ENCODE data around the gene HOXA13. TPM values are rescaled to one million over a fixed set of nuclear protein-coding genes. Genes with fewer than 3 reads are reported as not detected.

The HOXA13 gene
- total and polyA plus RNA-seq, 2 donors (not counting 1 experiment from before 2014, with no cell fraction given), result not detected

- no peak overlapping the region for H2AFZ ChIP-seq (ENCODE audit: insufficient read depth, low read depth, low read length, poor library complexity, severe bottlenecking)
- ChIA-PET CTCF (interaction anchor here (1.4 to 2.5 kb wide), 3 partner anchors 11 to 49 kb away, joined by 4 to 11 read pairs (median 8); partner anchors contain the start of genes HOXA11 and HOXA6), POLR2A (no interaction called here)
- H3K27ac Mint-ChIP-seq, result no peak overlapping the region
- H3K4me3 ChIP-seq (ENCODE audit: control extremely low read depth in 1 of 5, extremely low read depth in 1 of 5, insufficient read depth in 1 of 5, low read depth in 2 of 5, low read length in 4 of 5), result no peak overlapping the region
- no peak overlapping the region for H3K4me3 Mint-ChIP-seq
- H3K4me1 ChIP-seq (ENCODE audit: control insufficient read depth in 2 of 2, insufficient read depth in 2 of 2, low read length in 2 of 2), result peaks cover 47 to 64% of the 10 kb centered on the region in 2 donors
- H3K9me3 ChIP-seq (ENCODE audit: control extremely low read depth in 1 of 3, control insufficient read depth in 2 of 3, insufficient read depth in 1 of 3, low read length in 2 of 3), result peaks cover 0 to 51% (median 2%) of the 10 kb centered on the region in 3 donors
- H3K9me3 Mint-ChIP-seq (ENCODE audit: insufficient read depth), result no peaks in the 10 kb centered on the region
- DNase-seq (no peak), ATAC-seq (ENCODE audit: low read depth) (no peak)
- intact Hi-C loops (cut with micrococcal nuclease), result loop anchor here (5.0 to 10.0 kb wide), 2 partner anchors 45 to 407 kb away; partner anchors contain the start of gene EVX1
- no peak overlapping the region for H3K4me2 ChIP-seq (replicated peaks; ENCODE audit: low read depth, low read length, poor library complexity, severe bottlenecking)
- H3K27me3 ChIP-seq (replicated peaks in 1 of 4; ENCODE audit: control extremely low read depth in 1 of 4, control insufficient read depth in 3 of 4, insufficient read depth in 4 of 4, low read length in 3 of 4), result peaks cover 3 to 82% (median 78%) of the 10 kb centered on the region in 4 experiments
- TF ChIP-seq EZH2 (IDR thresholded peaks at IDR 0.05; ENCODE audit: borderline replicate concordance, insufficient read depth, low read depth, low read length, poor library complexity, severe bottlenecking) (no peak), CTCF (IDR thresholded peaks at IDR 0.05) (no peak)
- H3K79me2 ChIP-seq (ENCODE audit: control insufficient read depth, insufficient read depth, low read length), result no peaks in the 10 kb centered on the region
- WGBS (ENCODE audit: insufficient coverage), result 15% methylated on average over 7 of the region's 18 CpGs
- no peak overlapping the region for H3K27ac ChIP-seq (ENCODE audit: low read length in 2 of 2)
- H3K4me1 Mint-ChIP-seq, result peaks cover 38% of the 10 kb centered on the region
- peaks cover 81% of the 10 kb centered on the region for H3K27me3 Mint-ChIP-seq
- H4K20me1 ChIP-seq (ENCODE audit: control insufficient read depth, insufficient read depth, low read length, poor library complexity, severe bottlenecking), result no peaks in the 10 kb centered on the region
- H3K9ac ChIP-seq (ENCODE audit: low read length), result no peak overlapping the region
- no peaks in the 10 kb centered on the region for H3K36me3 ChIP-seq (replicated peaks in 1 of 2; ENCODE audit: control extremely low read depth in 1 of 2, control insufficient read depth in 1 of 2, extremely low read depth in 1 of 2, insufficient read depth in 2 of 2, low read length in 1 of 2)
Measured at GRCh38 chr7:27197137-27198042, 2.5 kb downstream of the HOXA13 start.
